Measurements from ENCODE around the gene SHROOM3.

- TF ChIP-seq SUZ12 (IDR thresholded peaks at IDR 0.05) (no peak), CTBP1 (IDR thresholded peaks at IDR 0.05; ENCODE audit: borderline replicate concordance) (no peak), ELF4 (IDR thresholded peaks at IDR 0.05) (no peak), TARDBP (IDR thresholded peaks at IDR 0.05) (no peak), FOXA1 (IDR thresholded peaks at IDR 0.05) (no peak), BHLHE40 (IDR thresholded peaks at IDR 0.05; ENCODE audit: borderline replicate concordance) (no peak), FOXM1 (IDR thresholded peaks at IDR 0.05; ENCODE audit: borderline replicate concordance) (no peak), SP1 (IDR thresholded peaks at IDR 0.05) (no peak), ZNF384 (IDR thresholded peaks at IDR 0.05) (no peak)
Measured at GRCh38 chr4:76449833-76450232, 14.8 kb downstream of the SHROOM3 start.
